CD4-positive, alpha-beta T cell (primary cell): ENCODE results near the gene NIPAL1. TPM values are rescaled to one million over a fixed set of nuclear protein-coding genes. Genes with fewer than 3 reads are reported as not detected.

Experiments
- ATAC-seq: fragments of 200-7000 bp; cut with Tn5 transposase; one replicate; pipeline ENCODE4 v1.10.0; 2022; ENCODE audit warnings: mild to moderate bottlenecking; ENCODE audit not compliant: poor library complexity
- CTCF ChIA-PET: fragments of 350-600 bp; sonication (Branson Sonifier 250); formaldehyde crosslinking; loops from one replicate; lab custom pipeline; 2021; ENCODE audit warnings: antibody characterized with exemption, inconsistent platforms; lab: Charles Lee
- POLR2A ChIA-PET: fragments of 350-600 bp; sonication (Branson Sonifier 250); formaldehyde crosslinking; loops from one replicate; lab custom pipeline; 2021; ENCODE audit warnings: antibody characterized with exemption, inconsistent platforms; lab: Charles Lee
- DNase-seq, 14 experiments: peaks; one replicate each; pipeline ENCODE4 v3.0.0-alpha.2; 2013 to 2020; ENCODE audit warnings: mixed read lengths in 2 of 14
- H3K27ac ChIP-seq, 2 donors: one replicate each; pipeline versions ENCODE4 v1.5.1 to v1.7.0; 2013; ENCODE audit warnings: low read length in 2 of 2, low read depth in 1 of 2, mild to moderate bottlenecking in 1 of 2
- H3K27me3 ChIP-seq, 2 experiments: 1 replicate in 1 of 2; 2 replicates in 1 of 2; pipeline versions ENCODE4 v1.6.1 to v1.7.0; 2013; ENCODE audit warnings: low read length in 2 of 2, control low read depth in 1 of 2, mild to moderate bottlenecking in 1 of 2, moderate library complexity in 1 of 2; ENCODE audit not compliant: insufficient read depth in 2 of 2, control insufficient read depth in 1 of 2
- H3K36me3 ChIP-seq: one replicate; pipeline ENCODE4 v1.6.1; 2013; ENCODE audit warnings: low read length, control low read depth; ENCODE audit not compliant: insufficient read depth
- H3K4me1 ChIP-seq: one replicate; pipeline ENCODE4 v1.6.1; 2013; ENCODE audit warnings: low read length, control low read depth; ENCODE audit not compliant: insufficient read depth
- H3K4me3 ChIP-seq: one replicate; pipeline ENCODE4 v1.5.1; 2013; ENCODE audit warnings: mild to moderate bottlenecking, low read length, moderate library complexity
- H3K9me3 ChIP-seq, 2 experiments: 1 replicate in 1 of 2; 2 replicates in 1 of 2; pipeline versions ENCODE4 v1.6.1 to v1.7.0; 2013; ENCODE audit warnings: low read length in 2 of 2, mild to moderate bottlenecking in 2 of 2, control low read depth in 1 of 2, moderate library complexity in 1 of 2; ENCODE audit not compliant: control insufficient read depth in 1 of 2, insufficient read depth in 1 of 2
- H3K27ac Mint-ChIP-seq: one replicate; pipeline ENCODE4 v1.8.0; 2020; ENCODE audit warnings: mixed read lengths
- H3K27me3 Mint-ChIP-seq: one replicate; pipeline ENCODE4 v1.8.0; 2021; ENCODE audit warnings: mixed read lengths
- H3K36me3 Mint-ChIP-seq: one replicate; pipeline ENCODE4 v1.8.0; 2021; ENCODE audit warnings: low read depth, mixed read lengths
- H3K4me1 Mint-ChIP-seq: one replicate; pipeline ENCODE4 v1.8.0; 2021; ENCODE audit warnings: low read depth, mixed read lengths
- H3K4me3 Mint-ChIP-seq: one replicate; pipeline ENCODE4 v1.8.0; 2020; ENCODE audit warnings: mild to moderate bottlenecking, mixed read lengths
- H3K9me3 Mint-ChIP-seq: one replicate; pipeline ENCODE4 v1.8.0; 2020; ENCODE audit warnings: mixed read lengths
- CTCF ChIP-seq: fragments of 200-600 bp; IDR thresholded peaks from one replicate; pipeline ENCODE4 v1.8.0; 2022; ENCODE audit warnings: antibody characterized with exemption, mild to moderate bottlenecking
- intact Hi-C, 2 experiments: fragments of 100-400 bp; cut with DNase I in 1 of 2; cut with micrococcal nuclease in 1 of 2; formaldehyde crosslinking; loops; one replicate each; pipeline versions ENCODE4 v1.15.1 to v1.9.0; 2023 to 2025; cut with DNase I, micrococcal nuclease
- total RNA-seq, 174 experiments: library from RNA in 2 of 174; stranded (reverse) in 2 of 174; gene quantifications; one replicate each; pipeline ENCODE4 v1.2.3 and lab custom pipeline; 2021 to 2026

The NIPAL1 gene
- total RNA-seq, 2 experiments from 2014 or later: 0.45 to 0.85 TPM

GRCh38 chr4:48068182-48068581, 51.6 kb downstream of the NIPAL1 start:
- H3K36me3 Mint-ChIP-seq: peaks cover 80% of the 10 kb centered on the region
- Histone ChIP-seq H3K27me3 (no peaks in the 10 kb centered on the region), H3K4me1 (no peaks in the 10 kb centered on the region), H3K9me3 (peaks cover 0 to 4% of the 10 kb centered on the region in 2 experiments), H3K27ac (no peak overlapping the region), H3K4me3 (no peak overlapping the region), H3K36me3 (peaks cover 56% of the 10 kb centered on the region)
- H3K4me1 Mint-ChIP-seq: no peaks in the 10 kb centered on the region
- ChIA-PET POLR2A (no interaction called here), CTCF (no interaction called here)
- TF ChIP-seq CTCF: no peak
- ATAC-seq (no peak), DNase-seq (no peak)
- no peaks in the 10 kb centered on the region for H3K27me3 Mint-ChIP-seq
- H3K27ac Mint-ChIP-seq: no peak overlapping the region
- intact Hi-C loops: no loop called here
- no peak overlapping the region for H3K4me3 Mint-ChIP-seq
- H3K9me3 Mint-ChIP-seq: peaks cover 2% of the 10 kb centered on the region

DNA sequence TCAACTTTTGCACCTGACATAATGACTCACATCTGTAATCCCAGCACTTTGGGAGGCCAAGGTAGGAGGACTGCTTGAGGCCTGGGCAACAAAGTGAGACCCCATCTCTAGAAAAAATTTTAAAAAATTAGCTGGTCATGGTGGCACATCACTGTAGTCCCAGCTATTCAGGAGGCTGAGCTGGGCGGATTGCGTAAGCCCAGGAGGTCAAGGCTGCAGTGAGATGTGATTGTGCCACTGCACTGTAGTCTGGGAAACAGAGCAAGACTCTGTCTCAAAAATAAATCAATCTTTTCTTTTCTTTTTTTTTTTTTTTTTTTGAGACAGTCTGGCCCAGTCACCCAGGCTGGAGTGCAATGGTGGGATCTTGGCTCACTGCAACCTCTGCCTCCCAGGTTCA, 52.5 kb downstream of the NIPAL1 start:
- H3K27me3 ChIP-seq: no peaks in the 10 kb centered on the region
- H3K36me3 ChIP-seq: peaks cover 64% of the 10 kb centered on the region
- TF ChIP-seq CTCF: no peak
- intact Hi-C loops: no loop called here
- no peaks in the 10 kb centered on the region for H3K9me3 ChIP-seq
- Mint-ChIP-seq H3K9me3 (peaks cover 2% of the 10 kb centered on the region), H3K36me3 (peaks cover 88% of the 10 kb centered on the region), H3K27ac (no peak overlapping the region), H3K4me1 (no peaks in the 10 kb centered on the region), H3K27me3 (no peaks in the 10 kb centered on the region), H3K4me3 (no peak overlapping the region)
- no peak overlapping the region for H3K27ac ChIP-seq
- ATAC-seq (no peak), DNase-seq (no peak)
- POLR2A ChIA-PET: interaction anchor here (0.9 kb wide), 1 partner anchor 21 kb away, joined by 3 read pairs; no protein-coding TSS in a partner anchor
- no peak overlapping the region for H3K4me3 ChIP-seq
- CTCF ChIA-PET: no interaction called here
- H3K4me1 ChIP-seq: no peaks in the 10 kb centered on the region

DNA sequence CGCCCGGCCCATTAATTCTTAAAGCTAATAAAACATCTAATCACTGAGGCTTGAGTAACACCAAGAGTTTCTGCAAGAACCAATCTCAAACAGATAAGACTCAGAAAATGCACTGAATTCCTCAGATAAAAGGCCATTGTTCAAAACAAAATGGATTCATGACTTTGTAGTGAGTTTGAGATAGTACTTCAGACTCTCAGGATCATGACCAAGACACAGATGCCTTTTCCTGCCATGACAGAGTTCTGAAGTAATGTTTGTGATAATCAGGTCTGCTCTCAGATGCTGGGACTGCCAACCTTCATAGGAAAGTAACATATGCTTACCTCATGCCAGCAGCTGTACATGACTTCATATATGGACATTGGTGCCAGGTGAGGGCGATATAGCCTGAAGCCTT, 54.6 kb downstream of the NIPAL1 start:
- Mint-ChIP-seq H3K27ac (no peak overlapping the region), H3K36me3 (peaks cover 90% of the 10 kb centered on the region), H3K27me3 (no peaks in the 10 kb centered on the region), H3K4me1 (no peaks in the 10 kb centered on the region), H3K4me3 (no peak overlapping the region), H3K9me3 (no peaks in the 10 kb centered on the region)
- ATAC-seq: no peak
- peaks cover 84% of the 10 kb centered on the region for H3K36me3 ChIP-seq
- H3K27ac ChIP-seq: no peak overlapping the region
- ChIA-PET POLR2A (no interaction called here), CTCF (interaction anchor here (0.7 kb wide), 1 partner anchor 375 kb away, joined by 3 read pairs; no protein-coding TSS in a partner anchor)
- no peaks in the 10 kb centered on the region for H3K27me3 ChIP-seq
- no peak for DNase-seq
- no peak overlapping the region for H3K4me3 ChIP-seq
- no peaks in the 10 kb centered on the region for H3K9me3 ChIP-seq
- no peaks in the 10 kb centered on the region for H3K4me1 ChIP-seq
- no peak for TF ChIP-seq CTCF
- intact Hi-C loops: no loop called here
